IPS-20b (cell line): ENCODE results near the gene GABBR2.

Experiments
- H3K27ac ChIP-seq: one replicate; pipeline ENCODE4 v1.5.1; 2013; ENCODE audit warnings: low read length
- H3K27me3 ChIP-seq: 2 replicates; pipeline ENCODE4 v1.6.1; 2013; ENCODE audit warnings: mild to moderate bottlenecking, low read length, inconsistent platforms; ENCODE audit not compliant: insufficient read depth
- H3K36me3 ChIP-seq: 2 replicates; pipeline ENCODE4 v1.6.1; 2013; ENCODE audit warnings: low read depth, mild to moderate bottlenecking, inconsistent platforms, low read length, moderate library complexity; ENCODE audit not compliant: insufficient read depth
- H3K4me1 ChIP-seq: 2 replicates; pipeline ENCODE4 v1.6.1; 2013; ENCODE audit warnings: mild to moderate bottlenecking, control low read depth, inconsistent platforms, low read length, moderate library complexity; ENCODE audit not compliant: insufficient read depth
- H3K4me3 ChIP-seq: 2 replicates; pipeline ENCODE4 v1.5.1; 2013; ENCODE audit warnings: mild to moderate bottlenecking, low read length, inconsistent platforms
- H3K9ac ChIP-seq: 2 replicates; pipeline ENCODE4 v1.6.1; 2013; ENCODE audit warnings: low read depth, mild to moderate bottlenecking, inconsistent platforms, low read length, moderate library complexity
- H3K9me3 ChIP-seq: 2 replicates; pipeline ENCODE4 v1.6.1; 2013; ENCODE audit warnings: mild to moderate bottlenecking, low read depth, low read length, inconsistent platforms; ENCODE audit not compliant: insufficient read depth

Gene GABBR2

DNA sequence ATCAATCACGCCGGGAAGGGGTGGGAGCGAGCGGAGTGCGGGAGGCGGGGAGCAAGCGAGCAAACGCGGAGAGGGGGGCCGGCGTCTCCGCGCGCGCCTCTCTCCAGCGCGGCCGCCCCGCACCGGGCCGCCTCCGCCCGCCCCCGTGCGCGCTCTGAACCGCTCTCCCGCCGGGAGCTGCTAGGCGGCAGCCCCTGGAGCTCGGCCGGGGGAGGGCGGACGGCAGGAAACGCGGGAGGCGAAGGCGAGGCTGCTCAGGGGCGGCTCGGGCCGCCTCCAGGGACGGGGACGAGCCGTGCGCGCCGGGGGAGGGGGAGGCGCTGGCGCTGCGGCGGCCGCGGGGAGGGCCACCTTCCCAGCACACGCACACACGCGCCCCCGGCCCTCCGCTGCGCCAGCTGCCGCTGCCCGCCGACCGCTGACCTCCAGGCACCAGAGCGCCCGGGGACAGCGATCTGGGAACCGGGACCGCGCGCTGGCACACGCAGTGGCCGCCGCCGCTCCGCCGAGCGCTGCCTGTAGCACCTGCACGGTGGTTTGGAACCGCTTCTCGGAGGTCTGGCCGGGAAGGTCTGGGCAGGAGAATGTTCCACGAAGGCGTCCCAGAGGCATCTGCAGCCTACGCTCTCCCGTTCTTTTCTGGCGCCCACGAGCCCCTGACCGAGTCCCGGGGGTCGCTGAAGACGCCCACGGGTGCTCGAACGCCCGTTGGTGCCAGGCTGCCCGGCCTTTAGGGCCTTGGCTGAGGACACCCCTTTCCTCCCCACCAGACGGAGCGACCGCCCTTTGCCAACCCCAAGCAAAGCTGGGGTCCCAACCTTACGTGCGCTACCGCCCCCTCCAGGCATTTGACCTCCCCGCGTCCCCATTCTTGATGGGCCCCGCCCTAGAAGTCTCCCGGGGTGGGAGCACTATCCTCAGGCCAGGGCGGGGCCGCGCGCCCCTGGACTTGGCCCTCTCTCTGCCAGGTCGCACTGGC, at the start of gene GABBR2:
Gene GABBR2 (minus strand): TSS at position 3 of the 979 bp plus-strand sequence. CDS start 198 bp downstream, outside the sequence.
- no peaks in the 10 kb centered on the region for H3K9me3 ChIP-seq
- no peaks in the 10 kb centered on the region for H3K36me3 ChIP-seq
- no peak within 1 kb of the TSS for H3K27ac ChIP-seq
- H3K4me1 ChIP-seq = no peaks in the 10 kb centered on the region
- peak within 1 kb of the TSS; percentile 62; the same call in 1 of the 2 replicates for H3K4me3 ChIP-seq
- no peak within 1 kb of the TSS for H3K9ac ChIP-seq
- H3K27me3 ChIP-seq = peaks cover 95% of the 10 kb centered on the region

DNA sequence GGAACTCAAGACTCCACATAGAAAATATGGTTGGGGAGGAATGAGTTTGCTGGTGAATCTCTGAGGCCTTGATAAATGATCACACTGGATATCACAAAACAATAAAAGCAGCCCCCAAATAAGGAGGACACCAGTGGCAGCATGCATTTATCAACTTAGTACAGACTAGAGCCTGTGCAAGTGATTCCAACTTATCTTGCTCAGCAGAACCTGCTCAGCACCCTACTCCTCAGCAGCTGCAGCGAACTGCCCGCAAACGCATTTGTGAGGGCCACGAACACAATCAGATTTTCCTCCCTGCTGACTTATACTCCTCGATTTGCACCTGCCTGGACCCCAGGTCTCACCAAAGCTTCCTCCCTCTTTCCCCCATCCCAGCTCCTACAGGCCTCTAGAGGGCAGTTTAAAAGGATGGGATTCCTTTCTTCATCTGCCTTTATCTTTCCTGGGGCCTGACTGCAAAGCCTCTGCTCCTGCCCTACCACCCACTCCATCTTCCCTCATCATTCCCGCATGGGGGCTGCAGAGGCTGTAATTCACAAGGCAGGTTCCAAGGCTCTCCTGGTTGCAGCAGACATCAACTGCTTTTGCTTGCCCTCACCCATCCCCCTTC, 46.4 kb upstream of the GABBR2 start:
- H3K36me3 ChIP-seq = peaks cover 64% of the 10 kb centered on the region
- H3K27ac ChIP-seq = no peak overlapping the region
- no peak overlapping the region for H3K4me3 ChIP-seq
- H3K9me3 ChIP-seq = no peaks in the 10 kb centered on the region
- H3K9ac ChIP-seq = no peak overlapping the region
- no peaks in the 10 kb centered on the region for H3K4me1 ChIP-seq
- H3K27me3 ChIP-seq = no peaks in the 10 kb centered on the region

GRCh38 chr9:98751210-98751609, 42.5 kb upstream of the GABBR2 start:
- no peaks in the 10 kb centered on the region for H3K4me1 ChIP-seq
- no peaks in the 10 kb centered on the region for H3K9me3 ChIP-seq
- H3K36me3 ChIP-seq = peaks cover 74% of the 10 kb centered on the region
- H3K9ac ChIP-seq = no peak overlapping the region
- no peak overlapping the region for H3K4me3 ChIP-seq
- no peaks in the 10 kb centered on the region for H3K27me3 ChIP-seq
- H3K27ac ChIP-seq = no peak overlapping the region

- no peak overlapping the region for H3K4me3 ChIP-seq
- H3K9me3 ChIP-seq = no peaks in the 10 kb centered on the region
- H3K27me3 ChIP-seq = no peaks in the 10 kb centered on the region
- no peak overlapping the region for H3K9ac ChIP-seq
- no peaks in the 10 kb centered on the region for H3K4me1 ChIP-seq
- H3K36me3 ChIP-seq = peaks cover 74% of the 10 kb centered on the region
- no peak overlapping the region for H3K27ac ChIP-seq
Measured at GRCh38 chr9:98750364-98751060, 41.8 kb upstream of the GABBR2 start.

GRCh38 chr9:98747476-98747875, 38.7 kb upstream of the GABBR2 start:
- Histone ChIP-seq H3K36me3 (peaks cover 63% of the 10 kb centered on the region), H3K4me1 (no peaks in the 10 kb centered on the region), H3K9me3 (no peaks in the 10 kb centered on the region), H3K9ac (no peak overlapping the region), H3K4me3 (no peak overlapping the region), H3K27ac (no peak overlapping the region), H3K27me3 (no peaks in the 10 kb centered on the region)

- Histone ChIP-seq H3K9ac (no peak overlapping the region), H3K27ac (no peak overlapping the region), H3K4me1 (no peaks in the 10 kb centered on the region), H3K27me3 (no peaks in the 10 kb centered on the region), H3K4me3 (no peak overlapping the region), H3K36me3 (peaks cover 56% of the 10 kb centered on the region), H3K9me3 (no peaks in the 10 kb centered on the region)
Measured at GRCh38 chr9:98745470-98745869, 36.7 kb upstream of the GABBR2 start.

DNA sequence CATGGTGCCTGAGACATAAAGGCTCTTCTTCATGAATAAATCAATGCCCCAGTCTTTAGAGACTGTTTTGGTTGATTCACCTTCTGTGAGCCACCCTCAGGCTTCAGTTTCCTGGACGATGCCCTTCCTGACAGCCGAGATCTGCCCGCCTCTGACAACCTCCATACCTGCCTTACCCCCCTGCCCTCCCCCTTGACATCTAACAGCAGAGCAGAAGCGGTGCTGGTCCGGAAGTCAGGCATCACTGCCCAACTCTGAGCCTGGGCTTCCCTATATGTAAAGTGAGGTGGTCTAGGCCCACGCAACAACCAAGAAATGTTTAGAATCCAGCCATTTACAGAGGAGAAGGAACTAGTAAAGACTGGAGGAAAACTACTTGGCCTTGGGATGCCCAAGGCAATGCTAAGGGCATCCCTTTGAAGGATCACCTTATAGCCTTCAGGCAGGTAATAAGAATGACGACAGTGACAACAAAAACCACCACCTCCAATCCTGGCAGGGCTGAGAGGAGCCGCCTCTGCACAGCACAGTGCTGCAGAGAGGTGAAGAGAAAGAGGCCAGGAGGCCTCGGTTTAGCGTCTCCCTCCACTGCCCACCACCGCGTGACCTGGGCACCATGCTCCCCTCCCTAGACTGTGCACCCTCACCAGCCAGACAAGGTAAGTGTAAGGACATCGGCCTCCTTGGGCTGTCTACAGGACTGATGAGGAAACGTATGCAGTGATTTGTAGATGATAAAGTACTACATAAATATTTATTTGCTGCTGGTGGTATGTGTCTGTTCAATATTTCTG, 35.3 kb upstream of the GABBR2 start:
- Histone ChIP-seq H3K27me3 (no peaks in the 10 kb centered on the region), H3K36me3 (peaks cover 46% of the 10 kb centered on the region), H3K4me3 (no peak overlapping the region), H3K4me1 (no peaks in the 10 kb centered on the region), H3K9ac (no peak overlapping the region), H3K27ac (no peak overlapping the region), H3K9me3 (peaks cover 2% of the 10 kb centered on the region; the same call in 1 of the 2 replicates)

GRCh38 chr9:98743329-98743728, 34.6 kb upstream of the GABBR2 start:
- no peaks in the 10 kb centered on the region for H3K27me3 ChIP-seq

GRCh38 chr9:98742325-98743280, 33.9 kb upstream of the GABBR2 start:
- no peak overlapping the region for H3K9ac ChIP-seq
- H3K4me1 ChIP-seq = no peaks in the 10 kb centered on the region
- no peaks in the 10 kb centered on the region for H3K27me3 ChIP-seq
- peaks cover 47% of the 10 kb centered on the region for H3K36me3 ChIP-seq
- no peak overlapping the region for H3K27ac ChIP-seq
- peaks cover 6% of the 10 kb centered on the region; the same call in 1 of the 2 replicates for H3K9me3 ChIP-seq
- no peak overlapping the region for H3K4me3 ChIP-seq

More at GRCh38 chr9:98743329-98743728, 34.6 kb upstream of the GABBR2 start:
- H3K36me3 ChIP-seq = peaks cover 44% of the 10 kb centered on the region
- no peak overlapping the region for H3K9ac ChIP-seq
- no peaks in the 10 kb centered on the region for H3K4me1 ChIP-seq
- no peak overlapping the region for H3K27ac ChIP-seq
- no peak overlapping the region for H3K4me3 ChIP-seq
- peaks cover 6% of the 10 kb centered on the region; the same call in 1 of the 2 replicates for H3K9me3 ChIP-seq

- Histone ChIP-seq H3K9ac (no peak overlapping the region), H3K4me3 (no peak overlapping the region), H3K27me3 (no peaks in the 10 kb centered on the region), H3K4me1 (no peaks in the 10 kb centered on the region), H3K27ac (no peak overlapping the region), H3K9me3 (peaks cover 6% of the 10 kb centered on the region; the same call in 1 of the 2 replicates), H3K36me3 (peaks cover 43% of the 10 kb centered on the region)
Measured at GRCh38 chr9:98740226-98740881, 31.6 kb upstream of the GABBR2 start.
